ENCODE results near the gene ERN2.
"Not testable (repeated sequence)": the region's sequence is repeated elsewhere in the genome, so short reads cannot be mapped to it uniquely, and the experiment has no call there.

Gene ERN2

DNA sequence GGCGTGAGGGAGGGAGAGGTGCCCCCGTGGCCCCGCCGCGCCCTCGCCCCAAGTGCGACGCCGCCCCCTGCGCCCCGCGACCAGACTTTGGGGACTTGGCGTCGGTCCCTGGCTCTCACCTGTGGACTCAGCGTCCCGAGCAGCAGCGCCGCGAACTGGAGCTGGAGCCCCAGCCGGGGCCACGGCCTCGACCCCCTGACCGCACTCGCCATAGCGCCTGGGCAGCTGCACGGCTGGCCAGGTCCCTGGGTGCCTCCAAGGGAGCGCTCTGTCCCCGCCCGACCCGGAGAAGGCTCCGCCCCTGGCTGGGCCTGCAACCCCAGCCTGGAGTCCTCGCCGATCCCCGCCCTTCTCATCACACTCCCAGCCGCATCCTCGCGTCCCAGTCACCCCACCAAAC, at the start of gene ERN2:
ERN2 (minus strand) TSS at position 247 of the 400 bp plus-strand sequence; CDS start at position 212, 35 bp downstream.
- DNase-seq = no peak

DNA sequence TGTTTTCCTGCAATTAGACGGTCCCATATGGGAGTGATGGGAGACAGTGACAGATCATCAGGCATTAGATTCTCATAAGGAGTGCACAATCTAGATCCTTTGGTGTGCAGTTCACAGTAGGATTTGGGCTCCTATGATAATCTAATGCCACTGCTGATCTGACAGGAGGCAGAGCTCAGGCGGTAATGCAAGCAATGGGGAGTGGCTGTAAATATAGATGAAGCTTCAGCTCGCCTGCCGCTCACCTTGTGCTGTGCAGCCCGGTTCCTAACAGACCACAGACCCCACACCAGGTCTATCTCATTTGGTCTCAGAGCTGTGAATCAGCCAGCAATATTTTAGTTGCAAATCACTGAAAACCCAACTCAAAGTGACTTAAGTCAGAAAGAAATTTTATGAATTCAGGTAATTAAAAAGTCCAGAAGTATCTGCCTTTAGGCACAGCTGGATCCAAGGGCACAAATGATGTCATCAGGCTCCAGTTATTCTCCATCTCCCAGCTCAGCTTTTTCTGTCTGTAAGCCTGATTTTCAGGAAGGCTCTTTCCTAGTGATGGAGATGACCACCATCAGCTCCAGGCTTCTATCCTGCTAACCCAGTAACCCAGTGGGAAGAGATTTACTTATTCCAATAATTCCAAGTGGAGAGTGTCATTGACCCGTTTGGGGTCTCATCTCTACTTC, 45.1 kb upstream of the ERN2 start:
- DNase-seq = no peak

DNA sequence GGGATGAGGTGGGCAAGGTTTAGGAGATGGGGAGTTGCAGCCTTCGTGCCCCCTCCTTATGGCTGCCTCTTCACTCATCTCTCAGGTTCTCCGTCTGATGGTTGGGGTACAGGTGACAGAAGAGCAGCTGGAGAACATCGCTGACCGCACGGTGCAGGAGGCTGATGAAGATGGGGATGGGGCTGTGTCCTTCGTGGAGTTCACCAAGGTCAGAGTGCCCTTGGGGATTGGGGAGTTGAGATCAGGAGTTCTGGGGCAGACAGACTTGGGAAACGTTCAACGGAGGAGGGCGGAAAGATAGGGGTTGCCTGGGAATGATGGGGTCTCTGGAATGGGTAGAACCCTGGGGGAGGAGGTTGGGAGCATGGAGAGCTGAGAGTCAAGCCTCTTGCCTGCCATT, 44.1 kb upstream of the ERN2 start:
- DNase-seq = no peak

DNA sequence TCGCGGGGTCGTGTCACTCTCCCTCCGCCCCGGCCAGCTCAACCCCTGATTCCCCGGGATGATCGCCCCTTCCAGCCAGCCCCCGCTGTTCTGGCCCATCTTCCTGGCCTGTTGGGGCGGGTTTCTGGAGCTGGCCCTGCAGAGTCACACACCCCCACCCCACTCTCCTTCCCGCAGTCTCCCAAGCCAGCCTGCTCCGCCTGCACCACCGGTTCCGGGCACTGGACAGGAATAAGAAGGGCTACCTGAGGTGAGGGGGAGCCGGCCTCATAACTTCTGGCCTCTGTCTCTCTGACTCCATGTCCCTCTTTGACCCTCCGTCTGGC, 42.4 kb upstream of the ERN2 start:
- no peak for DNase-seq

DNA sequence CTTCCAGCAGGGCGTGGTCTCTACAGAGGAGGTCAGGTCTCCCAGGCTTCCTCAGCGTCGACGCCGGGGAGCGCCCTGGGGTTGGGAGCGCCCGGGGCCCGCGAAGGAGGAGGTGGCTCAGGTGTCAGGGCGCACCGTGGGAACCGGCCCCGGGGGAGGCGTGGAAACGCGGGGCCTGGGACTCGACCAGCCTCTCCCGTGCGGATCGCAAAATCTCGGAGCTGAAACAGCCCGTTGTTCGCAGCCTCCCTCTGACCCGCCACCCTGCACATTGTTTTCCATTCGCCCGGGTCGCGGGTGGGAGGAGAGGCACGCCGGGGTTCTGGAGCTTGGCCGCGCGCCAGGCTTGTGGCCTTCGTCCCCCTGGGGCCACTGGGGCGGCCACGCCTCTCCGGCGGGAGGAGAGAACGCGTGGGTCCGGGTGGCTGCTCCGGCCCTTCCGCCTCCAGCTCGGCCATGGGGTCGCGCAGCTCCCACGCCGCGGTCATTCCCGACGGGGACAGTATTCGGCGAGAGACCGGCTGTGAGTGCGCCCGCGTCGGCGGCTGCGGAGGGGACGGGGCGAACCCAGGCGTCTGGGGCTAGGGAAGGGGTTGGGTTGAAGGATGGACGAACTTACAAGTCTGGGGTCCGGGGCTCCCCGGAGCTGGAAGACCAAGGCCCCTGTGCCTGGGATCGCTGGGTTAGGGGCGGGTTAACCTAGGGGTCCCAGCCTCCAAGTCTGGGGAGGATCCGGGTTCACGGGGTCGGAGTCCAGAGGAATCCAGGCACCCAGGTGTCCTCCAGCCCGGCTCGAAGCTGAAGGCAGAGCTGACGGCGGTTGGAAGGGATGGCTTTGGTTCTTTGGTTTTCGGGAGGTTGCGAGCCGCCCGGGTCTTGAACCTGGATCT, 41.8 kb upstream of the ERN2 start, which contains the start of gene CHP2:
CHP2 (plus strand) TSS at position 433 of the 890 bp plus-strand sequence; CDS start at position 457, 24 bp downstream.
- DNase-seq = no peak

DNA sequence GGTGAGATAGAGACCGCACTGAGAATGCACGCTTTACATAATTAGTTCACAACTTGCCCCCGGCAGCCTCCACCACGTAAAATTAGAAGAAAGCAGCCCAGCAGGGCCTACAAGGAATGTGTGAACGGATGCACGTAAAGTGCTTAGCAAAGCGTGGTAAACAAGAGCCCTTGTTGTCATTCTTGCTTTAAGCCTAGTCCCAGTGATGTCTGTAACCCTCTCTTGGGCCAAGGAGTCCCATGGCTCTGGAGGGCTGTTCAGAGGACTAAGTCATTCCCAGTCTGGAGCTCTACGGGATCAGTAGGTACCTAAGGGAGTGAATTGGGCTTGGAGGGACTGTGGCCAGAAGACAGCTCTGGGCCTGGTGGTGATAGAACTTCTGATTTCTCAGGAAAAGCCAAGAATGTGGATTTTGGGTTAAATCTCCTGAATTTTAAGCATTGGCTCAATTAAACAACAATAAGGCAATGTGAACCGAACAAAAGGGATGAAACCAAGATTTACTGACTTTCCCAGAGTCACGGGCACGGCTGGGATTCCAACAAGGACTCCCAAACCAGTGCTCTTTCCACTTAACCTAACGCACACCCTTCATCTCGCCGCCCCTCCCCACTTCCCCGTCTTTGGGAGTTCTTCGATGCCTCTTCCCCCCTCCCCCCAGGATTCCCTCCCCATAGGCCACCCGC, 41.0 kb upstream of the ERN2 start:
- no peak for DNase-seq

DNA sequence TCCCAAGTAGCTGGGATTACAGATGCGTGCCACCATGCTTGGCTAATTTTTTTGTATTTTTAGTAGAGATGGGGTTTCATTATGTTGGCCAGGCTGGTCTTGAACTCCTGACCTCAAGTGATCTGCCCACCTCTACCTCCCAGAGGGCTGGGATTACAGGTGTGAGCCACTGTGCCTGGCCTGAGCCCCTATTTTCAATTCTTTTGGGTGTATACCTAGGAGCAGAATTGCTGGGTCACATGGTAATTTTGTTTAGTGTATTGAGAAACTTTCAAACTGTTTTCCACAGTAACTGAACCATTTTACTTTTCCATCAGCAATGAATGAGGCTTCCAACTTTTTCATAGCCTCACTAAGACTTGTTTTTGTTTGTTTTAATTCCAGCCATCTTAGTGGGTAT, 38.0 kb upstream of the ERN2 start:
- not testable (repeated sequence) for DNase-seq

DNA sequence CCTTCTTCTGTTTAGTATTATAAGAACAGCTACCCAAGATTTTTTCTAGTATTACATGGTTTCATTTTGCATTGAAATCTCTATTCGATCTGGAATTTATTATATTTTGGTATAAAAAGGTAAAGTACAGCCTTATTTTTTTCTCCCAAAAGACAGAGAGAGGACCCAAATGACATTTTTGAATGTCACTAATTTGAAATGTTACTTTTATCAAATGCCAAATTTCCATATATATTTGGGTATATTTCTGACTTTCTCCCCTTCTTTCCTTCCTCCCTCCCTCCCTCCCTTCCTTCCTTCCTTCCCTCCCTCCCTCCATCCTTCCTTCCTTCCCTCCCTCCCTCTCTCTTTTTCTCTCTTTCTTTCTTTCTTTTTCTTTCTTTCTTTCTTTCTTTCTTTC, 35.6 kb upstream of the ERN2 start:
- no peak for DNase-seq

DNA sequence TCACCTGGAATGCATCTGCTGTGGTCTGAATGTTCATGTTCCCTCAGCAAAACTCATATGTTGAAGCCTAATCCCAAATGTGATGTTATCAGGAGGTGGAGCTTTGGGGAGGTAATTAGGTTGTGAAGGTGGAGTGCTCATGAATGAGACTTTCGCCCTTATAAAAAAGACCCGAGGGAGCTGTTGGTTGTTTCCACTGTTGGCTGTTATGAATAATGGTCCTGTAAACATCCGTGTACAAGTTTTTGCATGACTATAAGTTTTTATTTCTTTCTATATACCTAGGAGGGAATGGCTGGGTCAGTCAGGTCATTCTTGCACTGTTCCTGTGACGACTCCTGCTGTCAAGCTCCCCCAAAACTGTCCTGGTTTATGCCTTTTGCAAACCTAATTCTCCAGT, 32.2 kb upstream of the ERN2 start:
- DNase-seq = no peak

DNA sequence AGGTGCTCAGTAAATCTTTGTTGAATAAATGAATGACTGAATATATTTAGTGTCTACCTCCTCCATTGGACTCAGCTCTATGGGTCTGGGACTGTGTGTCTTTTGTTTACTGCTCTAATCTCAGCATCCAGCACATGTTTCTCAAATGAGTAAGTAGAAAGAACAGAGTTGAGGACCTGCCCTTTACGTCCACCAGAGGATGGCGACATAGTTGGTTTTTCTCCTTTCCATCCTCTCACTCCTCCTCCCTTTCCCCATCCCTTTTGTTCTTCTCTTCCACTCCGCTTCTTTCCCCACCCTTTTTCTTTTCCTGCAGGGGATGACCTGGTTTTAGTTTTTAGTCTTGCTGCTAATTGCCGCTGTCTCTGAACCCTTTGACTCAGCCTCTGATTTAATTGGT, 29.7 kb upstream of the ERN2 start:
- DNase-seq = no peak

DNA sequence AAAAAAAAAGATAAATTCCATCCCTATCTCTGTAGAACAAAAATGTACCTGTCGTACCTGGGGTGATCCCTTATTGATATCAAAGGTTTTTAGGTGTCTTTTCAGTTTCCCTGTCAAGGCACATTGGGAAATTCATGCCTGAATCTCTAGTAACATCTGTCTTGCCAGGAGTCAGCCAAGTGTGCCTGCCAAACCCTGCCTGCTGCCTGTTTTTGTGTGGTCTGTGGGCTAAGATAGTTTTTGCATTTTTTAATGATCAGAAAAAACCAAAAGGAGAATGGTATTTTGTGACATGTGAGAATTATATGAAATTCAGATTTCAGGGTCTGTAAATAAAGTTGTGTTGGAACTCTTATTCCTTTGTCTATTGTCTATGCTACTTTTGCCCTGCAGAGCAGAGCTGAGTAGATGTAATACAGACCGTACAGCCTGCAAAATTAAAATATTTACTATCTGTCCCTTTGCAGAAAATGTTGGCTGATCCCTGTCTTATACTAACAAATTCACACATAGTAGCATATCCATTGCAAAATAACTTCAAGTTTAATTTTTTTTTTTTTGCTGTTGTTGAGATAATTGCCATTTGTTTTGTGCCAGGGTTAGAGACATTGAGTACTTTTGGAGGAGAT, 28.8 kb upstream of the ERN2 start:
- DNase-seq = no peak

DNA sequence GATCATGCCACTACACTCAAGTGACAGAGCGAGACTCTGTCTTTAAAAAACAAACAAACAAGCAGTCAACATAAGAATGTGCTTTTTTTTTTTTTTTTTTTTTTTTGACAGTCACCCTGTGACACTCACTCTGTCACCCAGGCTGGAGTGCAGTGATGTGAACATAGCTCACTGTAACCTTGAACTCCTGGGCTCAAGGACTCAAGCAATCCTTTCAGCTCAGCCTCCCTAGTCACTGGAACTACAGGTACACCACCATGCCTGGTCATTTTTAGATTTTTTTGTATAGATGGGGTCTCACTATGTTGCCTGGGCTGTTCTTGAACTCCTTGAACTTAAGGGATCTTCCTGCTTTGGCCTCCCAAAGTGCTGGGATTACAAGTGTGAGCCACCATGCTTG, 26.5 kb upstream of the ERN2 start:
- no peak for DNase-seq

DNA sequence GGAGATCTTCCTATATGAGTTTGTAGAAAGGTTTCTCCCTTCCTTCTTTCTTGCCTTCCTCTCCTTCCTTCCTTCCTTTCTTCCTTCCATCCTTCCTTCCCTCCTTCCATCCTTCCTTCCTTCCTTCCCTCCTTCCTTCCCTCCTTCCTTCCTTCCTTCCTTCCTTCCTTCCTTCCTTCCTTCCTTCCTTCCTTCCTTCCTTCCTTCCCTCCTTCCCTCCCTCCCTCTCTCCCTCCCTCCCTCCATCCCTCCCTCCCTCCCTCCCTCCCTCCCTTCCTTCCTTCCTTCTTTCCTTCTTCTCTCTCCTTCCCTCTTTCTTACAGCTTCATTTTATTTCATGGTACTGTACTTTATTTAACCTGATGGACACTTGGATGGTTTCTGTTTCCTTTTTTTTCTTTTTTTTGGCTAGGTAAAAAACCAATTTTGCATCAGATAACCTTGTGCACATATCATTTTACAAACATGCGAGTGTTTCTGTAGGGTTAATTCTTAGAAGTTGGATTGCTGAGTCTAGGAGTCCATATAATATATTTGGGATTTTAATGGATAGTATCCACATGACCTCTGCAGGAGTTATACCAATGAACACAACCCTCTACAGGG, 24.5 kb upstream of the ERN2 start:
- DNase-seq = not testable (repeated sequence)

DNA sequence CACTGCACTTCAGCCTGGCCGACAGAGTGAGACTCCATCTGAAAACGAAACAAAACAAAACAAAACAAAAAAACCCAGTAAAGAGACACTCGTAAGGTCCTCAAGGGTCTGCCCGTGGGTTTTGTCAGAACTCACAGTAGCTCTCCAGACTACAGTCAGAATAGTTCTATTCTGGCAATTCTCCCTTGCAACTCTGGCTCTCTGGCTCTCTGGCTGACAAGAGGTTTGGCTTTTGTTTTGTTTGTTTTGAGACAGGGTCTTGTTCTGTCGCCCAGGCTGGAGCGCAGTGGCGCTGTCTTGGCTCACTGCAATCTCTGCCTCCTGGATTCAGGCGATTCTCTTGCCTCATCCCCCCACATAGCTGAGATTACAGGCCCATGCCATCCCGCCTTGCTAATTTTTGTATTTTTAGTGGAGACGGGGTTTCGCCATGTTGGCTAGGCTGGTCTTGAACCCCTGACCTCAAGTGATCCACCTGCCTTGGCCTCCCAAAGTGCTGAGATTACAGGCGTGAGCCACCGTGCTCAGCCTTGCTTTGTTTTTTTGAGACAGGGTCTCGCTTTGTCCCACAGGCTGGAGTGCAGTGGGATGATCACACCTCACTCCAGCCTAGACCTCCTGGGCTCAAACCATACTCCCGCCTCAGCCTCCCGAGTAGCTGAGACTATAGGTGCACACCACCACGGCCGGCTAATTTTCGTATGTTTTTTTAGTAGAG, 21.3 kb upstream of the ERN2 start:
- no peak for DNase-seq

DNA sequence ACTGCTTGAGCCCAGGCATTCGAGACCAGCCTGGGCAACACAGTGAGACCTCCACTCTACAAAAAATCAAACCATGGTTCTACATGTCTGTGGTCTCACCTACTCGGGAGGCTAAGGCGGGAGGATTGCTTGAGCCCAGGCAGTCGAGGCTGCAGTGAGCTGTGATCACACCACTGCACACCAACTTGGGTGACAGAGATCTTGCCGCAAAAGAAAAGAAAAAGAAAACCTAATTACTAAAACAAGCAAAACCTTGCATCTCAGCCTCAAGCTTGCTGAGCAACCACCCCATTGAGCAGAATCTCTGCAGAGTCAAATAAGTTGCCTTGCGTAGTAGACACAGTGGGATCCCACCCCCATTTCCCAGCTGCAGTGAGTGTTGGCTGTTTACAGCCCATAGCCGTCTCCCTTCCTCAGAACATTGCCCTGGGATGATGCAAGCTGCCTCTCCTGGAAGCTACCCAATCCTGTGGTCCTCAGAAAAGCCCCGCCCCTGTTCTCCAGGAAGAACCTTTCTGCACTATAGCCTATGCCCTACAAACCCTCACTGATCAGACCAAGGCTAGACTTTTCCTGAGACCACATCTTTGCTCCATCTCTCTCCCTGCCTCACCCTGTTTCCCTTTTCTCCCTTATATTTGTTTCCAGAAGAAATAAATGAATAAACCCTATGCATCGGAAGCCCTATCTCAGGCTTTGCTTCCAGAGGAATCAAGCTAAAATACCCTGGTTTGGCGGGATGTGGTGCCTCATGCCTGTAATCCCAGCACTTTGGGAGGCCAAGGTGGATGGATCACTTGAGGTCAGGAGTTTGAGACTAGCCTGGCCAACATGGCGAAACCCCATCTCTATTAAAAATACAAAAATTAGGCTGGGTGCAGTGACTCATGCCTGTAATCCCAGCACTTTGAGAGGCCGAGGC, 16.7 kb upstream of the ERN2 start:
- DNase-seq = no peak

DNA sequence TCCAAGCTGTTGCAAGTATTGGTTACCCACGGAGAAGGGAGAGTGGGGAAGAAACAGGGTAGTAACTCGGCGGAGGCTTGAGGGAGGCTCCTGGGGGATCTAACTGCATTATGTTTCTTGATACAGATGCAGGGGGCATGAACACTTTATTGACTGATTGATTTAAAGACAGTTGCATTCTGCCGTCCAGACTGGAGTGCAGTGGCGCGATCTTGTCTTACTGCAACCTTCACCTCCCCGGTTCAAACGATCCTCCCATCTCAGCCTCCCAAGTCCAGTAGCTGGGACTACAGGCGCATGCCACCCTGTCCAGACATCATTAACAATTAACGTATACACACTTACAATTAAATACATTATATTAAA, 15.1 kb upstream of the ERN2 start:
- DNase-seq = no peak

DNA sequence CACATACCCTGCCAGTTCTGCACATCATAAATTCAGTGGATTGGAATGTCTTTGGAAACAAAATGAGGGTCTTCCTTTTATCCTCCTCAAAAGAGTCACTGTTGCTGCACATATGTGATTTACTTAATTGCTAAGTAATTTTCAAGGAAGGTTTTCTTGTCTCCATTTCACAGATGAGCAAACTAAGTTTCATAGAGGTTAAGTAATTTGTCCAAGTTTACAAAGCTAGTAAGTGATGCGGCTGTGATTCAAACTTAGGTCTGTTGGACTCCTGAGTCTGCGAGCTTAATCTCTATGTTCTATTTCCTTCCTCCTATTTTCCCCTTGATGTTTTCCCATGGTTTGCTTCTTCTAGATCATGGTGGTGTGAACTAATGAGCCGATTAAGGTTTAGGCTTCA, 13.7 kb upstream of the ERN2 start:
- DNase-seq = no peak

DNA sequence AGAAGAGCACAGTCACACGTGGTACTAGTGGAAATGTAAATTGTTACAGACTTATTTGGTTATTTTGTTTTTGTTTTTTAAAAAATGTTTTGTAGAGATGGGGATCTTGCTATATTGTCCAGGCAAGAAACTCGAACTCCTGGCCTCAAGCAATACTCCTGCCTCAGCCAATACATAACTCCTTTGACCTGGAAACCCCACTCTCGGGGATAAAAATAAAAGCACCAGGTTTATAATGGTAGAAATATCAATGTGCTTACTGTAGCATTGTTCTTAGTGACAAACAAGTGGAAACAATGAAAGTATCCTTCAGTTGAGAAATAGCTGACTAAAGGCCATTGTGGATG, 11.7 kb upstream of the ERN2 start:
- DNase-seq = no peak

DNA sequence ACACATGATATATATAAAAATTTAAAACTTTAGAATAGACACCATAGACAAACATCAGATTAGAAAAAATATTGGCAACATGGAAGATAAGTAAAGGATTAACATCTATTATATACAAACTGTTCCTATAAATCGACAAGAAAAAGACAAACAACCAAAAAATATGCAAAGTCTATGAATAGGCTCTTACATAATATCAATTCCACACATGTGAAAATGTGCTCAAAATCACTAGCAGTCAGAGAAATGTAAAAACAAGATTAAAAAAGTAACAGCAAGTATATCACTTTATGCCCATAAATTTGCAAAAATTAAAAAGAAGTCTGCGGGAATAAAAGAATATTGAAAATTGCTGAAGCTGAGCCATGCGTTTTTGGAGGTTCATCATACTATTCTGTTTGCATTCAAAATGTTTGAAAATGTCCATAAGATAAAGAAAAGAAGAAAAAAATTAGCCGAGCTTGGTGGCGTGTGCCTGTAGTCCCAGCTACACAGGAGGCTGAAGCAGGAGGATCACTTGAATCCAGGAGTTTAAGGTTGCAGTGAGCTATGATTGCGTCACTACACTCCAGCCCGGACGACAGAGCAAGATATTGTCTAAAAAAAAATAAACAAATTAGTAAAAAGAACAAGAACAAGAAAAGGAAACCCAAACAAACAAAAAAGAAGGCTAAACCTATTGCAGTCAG, 11.2 kb upstream of the ERN2 start:
- no peak for DNase-seq

DNA sequence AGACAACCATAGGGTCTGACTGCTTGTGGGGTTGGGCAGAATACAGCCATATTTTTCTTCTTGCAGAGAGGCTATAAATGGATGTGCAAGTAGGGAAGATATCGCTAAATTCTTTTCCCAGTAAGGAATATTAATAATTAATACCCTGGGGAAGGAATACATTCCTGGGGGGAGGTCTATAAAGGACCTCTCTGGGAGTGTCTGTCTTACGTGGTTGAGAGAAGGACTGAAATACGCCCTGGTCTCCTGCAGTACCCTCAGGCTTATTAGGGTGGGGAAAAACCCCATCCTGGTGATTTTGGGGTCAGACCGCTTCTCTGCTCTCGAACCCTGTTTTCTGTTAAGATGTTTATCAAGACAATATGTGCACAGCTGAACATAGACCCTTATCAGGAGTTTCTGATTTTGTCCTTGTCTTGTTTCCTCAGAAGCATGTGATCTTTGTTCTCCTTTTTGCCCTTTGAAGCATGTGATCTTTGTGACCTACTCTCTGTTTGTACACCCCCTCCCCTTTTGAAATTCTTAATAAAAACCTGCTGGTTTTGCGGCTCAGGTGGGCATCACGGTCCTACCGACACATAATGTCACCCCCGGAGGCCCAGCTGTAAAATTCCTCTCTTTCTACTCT, 9.7 kb upstream of the ERN2 start:
- not testable (repeated sequence) for DNase-seq
